Measurements from ENCODE around the gene S100A13. TPM values are rescaled to one million over a fixed set of nuclear protein-coding genes. Genes with fewer than 3 reads are reported as not detected.
A peak's percentile ranks its signal among the peaks of the same experiment; 100 is the strongest.

The S100A13 gene
- total RNA-seq, 1 donor from 2014 or later = 33.7 TPM

GRCh38 chr1:153629343-153629665 lies 2.0 kb upstream of the S100A13 start:
- Mint-ChIP-seq H3K27me3 (ENCODE audit: low read depth) (no peaks in the 10 kb centered on the region), H3K9me3 (peaks cover 3% of the 10 kb centered on the region), H3K36me3 (ENCODE audit: low read depth) (peaks cover 7% of the 10 kb centered on the region), H3K27ac (ENCODE audit: unreplicated experiment) (no peak overlapping the region), H3K4me3 (peak overlapping the region; percentile 67), H3K4me1 (peaks cover 44% of the 10 kb centered on the region)
- TF ChIP-seq, protein P1, sequence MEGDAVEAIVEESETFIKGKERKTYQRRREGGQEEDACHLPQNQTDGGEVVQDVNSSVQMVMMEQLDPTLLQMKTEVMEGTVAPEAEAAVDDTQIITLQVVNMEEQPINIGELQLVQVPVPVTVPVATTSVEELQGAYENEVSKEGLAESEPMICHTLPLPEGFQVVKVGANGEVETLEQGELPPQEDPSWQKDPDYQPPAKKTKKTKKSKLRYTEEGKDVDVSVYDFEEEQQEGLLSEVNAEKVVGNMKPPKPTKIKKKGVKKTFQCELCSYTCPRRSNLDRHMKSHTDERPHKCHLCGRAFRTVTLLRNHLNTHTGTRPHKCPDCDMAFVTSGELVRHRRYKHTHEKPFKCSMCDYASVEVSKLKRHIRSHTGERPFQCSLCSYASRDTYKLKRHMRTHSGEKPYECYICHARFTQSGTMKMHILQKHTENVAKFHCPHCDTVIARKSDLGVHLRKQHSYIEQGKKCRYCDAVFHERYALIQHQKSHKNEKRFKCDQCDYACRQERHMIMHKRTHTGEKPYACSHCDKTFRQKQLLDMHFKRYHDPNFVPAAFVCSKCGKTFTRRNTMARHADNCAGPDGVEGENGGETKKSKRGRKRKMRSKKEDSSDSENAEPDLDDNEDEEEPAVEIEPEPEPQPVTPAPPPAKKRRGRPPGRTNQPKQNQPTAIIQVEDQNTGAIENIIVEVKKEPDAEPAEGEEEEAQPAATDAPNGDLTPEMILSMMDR (conservative IDR thresholded peaks at IDR 0.05) = no peak
- DNase-seq (ENCODE audit: low read depth, low spot score) = no peak

DNA sequence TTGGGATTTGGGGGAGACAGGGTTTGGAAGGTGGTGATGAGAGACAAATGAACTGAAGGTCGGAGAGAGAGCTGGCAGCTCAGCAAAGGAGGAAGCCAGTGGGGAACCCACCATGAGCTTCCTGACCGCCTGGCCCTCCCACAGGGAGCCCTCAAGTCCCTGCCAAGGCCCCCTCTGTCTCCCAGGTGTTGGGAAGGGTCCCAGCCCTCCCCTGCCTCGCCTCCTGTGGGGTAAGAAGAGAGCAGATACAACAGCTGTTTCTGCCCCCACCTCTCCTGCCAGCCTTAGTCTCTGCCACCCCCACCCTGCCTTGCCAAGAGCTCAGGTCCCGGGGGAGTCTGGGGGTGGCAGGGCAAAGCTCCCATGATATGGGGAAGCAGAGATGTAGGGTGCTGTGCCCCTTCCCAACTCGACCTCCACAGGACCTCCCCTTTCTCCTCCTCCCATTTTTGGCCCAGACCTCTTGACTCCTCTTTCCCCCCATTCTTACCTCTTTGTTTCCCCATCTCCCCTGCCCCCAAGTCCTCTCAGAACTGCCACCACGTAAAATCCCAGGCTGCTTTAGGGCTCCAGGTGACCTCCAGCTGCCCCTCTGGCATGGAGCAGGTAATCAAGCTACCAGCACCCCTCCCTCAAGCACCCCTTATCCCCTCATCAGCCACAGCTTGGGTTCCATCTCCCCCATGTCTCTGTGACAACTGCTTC lies 1.5 kb upstream of the S100A13 start:
- peaks cover 44% of the 10 kb centered on the region for H3K4me1 Mint-ChIP-seq
- H3K27ac Mint-ChIP-seq (ENCODE audit: unreplicated experiment) = no peak overlapping the region

DNA sequence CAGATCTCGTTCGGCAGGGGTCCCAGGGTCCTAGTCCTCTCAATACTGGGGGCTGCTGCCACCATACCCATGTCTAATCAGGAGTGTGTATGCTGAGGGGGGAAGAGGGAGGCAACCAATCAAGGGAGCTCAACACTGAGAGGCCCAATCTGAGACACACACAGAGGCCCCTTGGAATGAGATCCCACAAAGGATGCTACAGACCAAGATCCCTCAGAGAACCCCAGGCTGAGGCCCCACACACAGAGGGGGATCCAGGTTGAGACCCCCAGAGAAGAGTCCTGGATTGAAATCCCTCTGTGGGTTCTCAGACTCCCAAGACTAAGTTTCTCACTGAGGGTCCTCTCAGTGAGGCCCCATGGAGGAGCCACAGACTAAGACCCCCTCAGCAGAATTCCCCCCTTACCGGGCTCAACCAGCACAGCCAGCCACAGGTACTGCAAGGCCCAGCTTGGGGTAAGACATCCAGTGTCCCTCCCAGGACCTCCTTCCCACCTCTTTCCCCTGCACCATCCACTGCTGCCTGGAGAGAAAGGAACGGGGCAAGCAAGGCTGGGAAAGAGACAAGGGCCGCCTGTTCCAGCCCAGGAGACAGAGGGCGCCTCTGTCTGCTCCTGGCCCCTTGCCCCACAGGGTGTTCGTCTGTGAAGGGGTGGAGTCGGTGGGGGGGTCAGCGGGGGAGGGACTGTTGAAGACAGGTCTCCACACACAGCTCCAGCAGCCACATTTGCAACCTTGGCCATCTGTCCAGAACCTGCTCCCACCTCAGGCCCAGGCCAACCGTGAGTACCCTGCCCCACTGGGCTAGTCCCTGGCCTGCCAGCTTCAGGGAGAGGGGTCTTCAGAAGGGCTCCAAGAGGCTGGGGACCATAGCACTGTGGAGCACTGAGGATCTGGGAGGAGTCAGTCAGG lies 666 bp upstream of the S100A13 start, which contains the start of gene S100A1:
Gene S100A1 (plus strand): TSS at position 720 of the 912 bp plus-strand sequence. CDS start 2,088 bp downstream, outside the sequence.
- peaks cover 43% of the 10 kb centered on the region for H3K4me1 Mint-ChIP-seq
- peak within 1 kb of the TSS; percentile 90 for H3K4me3 Mint-ChIP-seq
- DNase-seq (ENCODE audit: low read depth, low spot score) = no peak
- no peaks in the 10 kb centered on the region for H3K9me3 Mint-ChIP-seq
- H3K27me3 Mint-ChIP-seq (ENCODE audit: low read depth) = no peaks in the 10 kb centered on the region
- TF ChIP-seq, protein P1 (conservative IDR thresholded peaks at IDR 0.05) = no peak
- H3K27ac Mint-ChIP-seq (ENCODE audit: unreplicated experiment) = peak within 1 kb of the TSS; percentile 96
- H3K36me3 Mint-ChIP-seq (ENCODE audit: low read depth) = no peaks in the 10 kb centered on the region

More for the DNA sequence above, 1.5 kb upstream of the S100A13 start:
- Mint-ChIP-seq H3K27me3 (ENCODE audit: low read depth) (no peaks in the 10 kb centered on the region), H3K4me3 (no peak overlapping the region), H3K36me3 (ENCODE audit: low read depth) (peaks cover 5% of the 10 kb centered on the region), H3K9me3 (peaks cover 3% of the 10 kb centered on the region)
- no peak for DNase-seq (ENCODE audit: low read depth, low spot score)
- TF ChIP-seq, protein P1 (conservative IDR thresholded peaks at IDR 0.05) = no peak

DNA sequence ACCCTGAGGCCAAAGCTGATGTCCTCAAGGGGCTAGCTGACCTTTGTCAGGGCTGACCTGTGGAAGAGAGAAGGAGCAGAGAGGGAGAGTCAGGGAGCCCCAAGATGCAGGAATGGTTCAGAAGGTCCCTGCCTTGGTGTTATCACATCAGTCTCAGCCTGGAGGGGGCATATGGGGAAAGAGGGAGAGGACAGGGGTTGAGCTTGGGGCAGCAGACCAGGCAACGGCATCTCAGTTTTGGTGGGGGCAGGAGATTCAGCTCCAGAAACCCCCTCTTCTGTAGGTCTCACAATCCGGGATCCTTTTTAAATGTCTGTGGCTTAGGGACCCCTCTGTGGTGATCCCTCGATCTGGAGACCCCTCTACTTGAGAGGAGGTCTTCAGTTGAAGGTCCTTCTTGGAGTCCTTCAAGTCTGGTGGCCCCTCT lies 815 bp downstream of the S100A13 start:
- Mint-ChIP-seq H3K27me3 (ENCODE audit: low read depth) (no peaks in the 10 kb centered on the region), H3K9me3 (no peaks in the 10 kb centered on the region), H3K27ac (ENCODE audit: unreplicated experiment) (no peak overlapping the region), H3K4me3 (peak overlapping the region; percentile 90), H3K4me1 (peaks cover 47% of the 10 kb centered on the region), H3K36me3 (ENCODE audit: low read depth) (no peaks in the 10 kb centered on the region)
- TF ChIP-seq, protein P1 (conservative IDR thresholded peaks at IDR 0.05) = no peak
- DNase-seq (ENCODE audit: low read depth, low spot score) = no peak

GRCh38 chr1:153624965-153625611 lies 2.2 kb downstream of the S100A13 start:
- Mint-ChIP-seq H3K4me3 (peak overlapping the region; percentile 27), H3K9me3 (no peaks in the 10 kb centered on the region), H3K27me3 (ENCODE audit: low read depth) (no peaks in the 10 kb centered on the region), H3K4me1 (peaks cover 47% of the 10 kb centered on the region), H3K36me3 (ENCODE audit: low read depth) (no peaks in the 10 kb centered on the region), H3K27ac (ENCODE audit: unreplicated experiment) (no peak overlapping the region)
- TF ChIP-seq, protein P1 (conservative IDR thresholded peaks at IDR 0.05) = no peak
- no peak for DNase-seq (ENCODE audit: low read depth, low spot score)

Measured in neural crest cell (in vitro differentiated cells).